Mesendoderm (in vitro differentiated cells): ENCODE measurements around the gene SULT2B1.

Experiments
- DNase-seq: peaks from one replicate; pipeline ENCODE4 v3.0.0; 2013
- H2AK5ac ChIP-seq: 2 replicates; pipeline ENCODE4 v1.6.1; 2013; ENCODE audit warnings: low read length, inconsistent platforms
- H2BK120ac ChIP-seq: 2 replicates; pipeline ENCODE4 v1.6.1; 2013; ENCODE audit warnings: low read depth, mild to moderate bottlenecking, low read length, moderate library complexity, mixed read lengths
- H2BK15ac ChIP-seq: replicated peaks from 2 replicates; pipeline ENCODE4 v1.6.1; 2013; ENCODE audit warnings: low read depth, mild to moderate bottlenecking, moderate library complexity
- H2BK5ac ChIP-seq: 2 replicates; pipeline ENCODE4 v1.6.1; 2013; ENCODE audit warnings: low read length, inconsistent platforms
- H3K18ac ChIP-seq: 2 replicates; pipeline ENCODE4 v1.6.1; 2013; ENCODE audit warnings: mild to moderate bottlenecking, low read length, mixed read lengths
- H3K23ac ChIP-seq: one replicate; pipeline ENCODE4 v1.6.1; 2013; ENCODE audit warnings: low read length
- H3K27ac ChIP-seq: 2 replicates; pipeline ENCODE4 v1.5.1; 2013; ENCODE audit warnings: low read depth, mild to moderate bottlenecking, inconsistent platforms, low read length, moderate library complexity
- H3K27me3 ChIP-seq: 2 replicates; pipeline ENCODE4 v1.6.1; 2013; ENCODE audit warnings: low read length, control low read depth, mild to moderate bottlenecking, inconsistent platforms; ENCODE audit not compliant: insufficient read depth, poor library complexity
- H3K36me3 ChIP-seq: 2 replicates; pipeline ENCODE4 v1.6.1; 2013; ENCODE audit warnings: low read length, inconsistent platforms; ENCODE audit not compliant: control insufficient read depth, insufficient read depth
- H3K4ac ChIP-seq: one replicate; pipeline ENCODE4 v1.6.1; 2013; ENCODE audit warnings: low read depth, mild to moderate bottlenecking, low read length, moderate library complexity
- H3K4me1 ChIP-seq: 2 replicates; pipeline ENCODE4 v1.6.1; 2013; ENCODE audit warnings: low read depth, low read length, inconsistent platforms; ENCODE audit not compliant: control insufficient read depth
- H3K4me2 ChIP-seq: 2 replicates; pipeline ENCODE4 v1.6.1; 2013; ENCODE audit warnings: low read length
- H3K4me3 ChIP-seq: 2 replicates; pipeline ENCODE4 v1.5.1; 2013; ENCODE audit warnings: mild to moderate bottlenecking, low read length
- H3K56ac ChIP-seq: one replicate; pipeline ENCODE4 v1.6.1; 2013; ENCODE audit warnings: low read length
- H3K79me1 ChIP-seq: 2 replicates; pipeline ENCODE4 v1.6.1; 2013; ENCODE audit warnings: low read length, inconsistent platforms
- H3K79me2 ChIP-seq: 2 replicates; pipeline ENCODE4 v1.6.1; 2013; ENCODE audit warnings: mild to moderate bottlenecking, low read length; ENCODE audit not compliant: control insufficient read depth, insufficient read depth
- H3K9ac ChIP-seq: 2 replicates; pipeline ENCODE4 v1.6.1; 2013; ENCODE audit warnings: low read length, inconsistent platforms
- H4K5ac ChIP-seq: one replicate; pipeline ENCODE4 v1.6.1; 2013; ENCODE audit warnings: low read length
- H4K8ac ChIP-seq: one replicate; pipeline ENCODE4 v1.6.1; 2013; ENCODE audit warnings: low read depth, mild to moderate bottlenecking, control low read depth, low read length, moderate library complexity
- WGBS: extraction: QIAGEN DNeasy Blood & Tissue Kit; methylation state at CpG from one replicate; pipeline ENCODE4 v1.1.7; 2013; ENCODE audit warnings: low lambda C conversion rate, missing lambda C conversion rate; ENCODE audit not compliant: insufficient coverage; ENCODE audit errors: extremely low coverage; 5-methylcytosine and 5-hydroxymethylcytosine counted together

SULT2B1 gene

DNA sequence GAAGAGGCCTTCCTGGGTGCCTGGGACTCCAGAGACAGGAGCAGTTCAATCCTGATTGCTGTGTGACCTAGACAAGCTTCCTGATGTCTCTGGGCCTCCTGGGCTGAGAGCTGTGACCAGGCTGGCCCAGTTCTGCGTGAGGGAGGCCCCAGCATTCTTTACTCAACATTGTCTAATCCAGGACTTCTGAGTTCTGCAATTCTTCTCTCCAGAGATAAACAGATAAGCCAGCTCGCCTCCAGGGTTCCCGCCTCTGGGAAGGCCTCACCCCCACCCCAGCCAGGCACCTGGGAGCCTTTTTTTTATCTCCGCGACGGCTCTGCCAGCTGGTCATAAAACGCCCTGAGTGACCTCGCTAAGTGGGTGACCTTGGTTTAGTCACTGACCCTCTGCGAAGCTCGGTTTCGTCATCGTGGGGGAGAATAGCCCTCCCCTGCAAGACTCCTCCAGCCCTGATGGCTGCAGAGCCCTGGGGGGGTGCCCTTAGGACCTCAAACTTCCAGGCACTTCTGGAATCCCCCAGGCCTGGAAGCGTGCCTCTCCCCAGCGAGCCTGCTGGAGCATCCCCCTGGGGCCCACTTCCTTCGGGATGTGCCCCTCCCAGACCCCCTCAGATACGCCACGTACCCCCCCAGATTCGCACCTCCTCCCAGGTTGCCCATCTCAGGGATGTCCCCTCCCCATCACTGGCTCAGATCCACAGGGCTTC lies 1.9 kb downstream of the SULT2B1 start:
- H3K18ac ChIP-seq, result peak overlapping the region; percentile 75
- no peaks in the 10 kb centered on the region for H3K79me1 ChIP-seq
- H3K4me3 ChIP-seq, result no peak overlapping the region
- peak overlapping the region; percentile 75 for H3K27ac ChIP-seq
- peak overlapping the region; percentile 54 for H2BK120ac ChIP-seq
- H3K36me3 ChIP-seq, result no peaks in the 10 kb centered on the region
- H4K8ac ChIP-seq, result no peak overlapping the region
- peak overlapping the region; percentile 76 for H3K4ac ChIP-seq
- no peaks in the 10 kb centered on the region for H3K79me2 ChIP-seq
- peak; percentile 88 for DNase-seq
- H2BK15ac ChIP-seq, result no peak overlapping the region
- H4K5ac ChIP-seq, result no peak overlapping the region
- peak overlapping the region; percentile 87 for H3K56ac ChIP-seq
- H3K27me3 ChIP-seq, result no peaks in the 10 kb centered on the region
- WGBS, result no CpG with 5 or more reads among the region's 18 CpGs
- no peaks in the 10 kb centered on the region for H3K4me1 ChIP-seq
- peak overlapping the region; percentile 58 for H3K9ac ChIP-seq
- H3K23ac ChIP-seq, result no peak overlapping the region
- peak overlapping the region; percentile 69 for H2BK5ac ChIP-seq
- no peak overlapping the region for H2AK5ac ChIP-seq
- H3K4me2 ChIP-seq, result peak overlapping the region; percentile 40

- H3K9ac ChIP-seq, result peak overlapping the region; percentile 58
- H3K79me1 ChIP-seq, result no peaks in the 10 kb centered on the region
These were observed 2.6 kb downstream of the SULT2B1 start for GRCh38 chr19:48554385-48555091.

DNA sequence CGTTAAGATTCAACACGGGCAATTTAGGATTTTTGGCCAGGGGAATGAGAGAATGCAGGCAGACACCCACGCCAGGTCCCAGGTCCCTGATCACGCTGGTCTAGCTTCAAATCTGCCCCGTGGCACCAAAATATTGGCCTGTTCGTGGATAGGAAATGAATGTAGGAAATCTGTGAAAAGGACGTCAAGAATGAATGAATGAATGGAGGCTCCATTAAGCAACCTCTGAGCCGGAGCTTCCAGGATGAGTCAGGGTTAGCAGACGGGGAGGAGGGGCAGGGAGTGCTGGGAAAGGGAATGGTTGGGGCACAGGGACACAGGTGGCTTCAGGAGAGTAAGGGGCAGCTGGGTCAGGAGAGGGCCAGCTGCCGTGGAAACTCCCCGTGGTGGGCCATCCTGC lies 4.2 kb downstream of the SULT2B1 start:
- peak overlapping the region; percentile 25 for H3K4ac ChIP-seq
- peak overlapping the region; percentile 17 for H3K27ac ChIP-seq
- DNase-seq, result peak; percentile 85
- H3K36me3 ChIP-seq, result no peaks in the 10 kb centered on the region
- peak overlapping the region; percentile 24 for H2AK5ac ChIP-seq
- WGBS, result no CpG with 5 or more reads among the region's 11 CpGs
- H3K79me1 ChIP-seq, result no peaks in the 10 kb centered on the region
- H3K4me3 ChIP-seq, result no peak overlapping the region
- H2BK15ac ChIP-seq, result no peak overlapping the region
- no peaks in the 10 kb centered on the region for H3K4me1 ChIP-seq
- H3K4me2 ChIP-seq, result no peak overlapping the region
- H4K8ac ChIP-seq, result no peak overlapping the region
- H3K23ac ChIP-seq, result no peak overlapping the region
- peak overlapping the region; percentile 3 for H3K56ac ChIP-seq
- no peak overlapping the region for H2BK5ac ChIP-seq
- H3K27me3 ChIP-seq, result no peaks in the 10 kb centered on the region
- H3K9ac ChIP-seq, result no peak overlapping the region
- no peaks in the 10 kb centered on the region for H3K79me2 ChIP-seq
- H4K5ac ChIP-seq, result no peak overlapping the region
- no peak overlapping the region for H2BK120ac ChIP-seq
- no peak overlapping the region for H3K18ac ChIP-seq

More at GRCh38 chr19:48554385-48555091, 2.6 kb downstream of the SULT2B1 start:
- Histone ChIP-seq H2AK5ac (no peak overlapping the region), H3K36me3 (no peaks in the 10 kb centered on the region), H3K4me3 (no peak overlapping the region), H3K18ac (peak overlapping the region; percentile 75), H3K79me2 (no peaks in the 10 kb centered on the region), H3K23ac (no peak overlapping the region), H3K27me3 (no peaks in the 10 kb centered on the region), H4K8ac (no peak overlapping the region), H3K56ac (peak overlapping the region; percentile 87), H2BK15ac (no peak overlapping the region), H3K4ac (peak overlapping the region; percentile 76), H2BK120ac (peak overlapping the region; percentile 54), H3K4me2 (peak overlapping the region; percentile 40), H2BK5ac (peak overlapping the region; percentile 55), H3K4me1 (no peaks in the 10 kb centered on the region), H3K27ac (peak overlapping the region; percentile 75), H4K5ac (no peak overlapping the region)
- DNase-seq, result peak; percentile 97
- no CpG with 5 or more reads among the region's 16 CpGs for WGBS

- Histone ChIP-seq H3K56ac (no peak overlapping the region), H3K4me2 (no peak overlapping the region), H3K27me3 (no peaks in the 10 kb centered on the region), H3K79me1 (no peaks in the 10 kb centered on the region), H2AK5ac (no peak overlapping the region), H4K5ac (no peak overlapping the region), H3K4ac (no peak overlapping the region), H3K27ac (no peak overlapping the region), H3K18ac (no peak overlapping the region), H3K23ac (no peak overlapping the region), H2BK5ac (no peak overlapping the region), H3K4me3 (no peak overlapping the region), H4K8ac (no peak overlapping the region), H3K79me2 (no peaks in the 10 kb centered on the region), H2BK120ac (no peak overlapping the region), H3K4me1 (no peaks in the 10 kb centered on the region), H2BK15ac (no peak overlapping the region), H3K9ac (no peak overlapping the region), H3K36me3 (no peaks in the 10 kb centered on the region)
- no CpG with 5 or more reads among the region's 5 CpGs for WGBS
- DNase-seq, result no peak
These were observed 4.9 kb downstream of the SULT2B1 start for GRCh38 chr19:48556825-48557224.

GRCh38 chr19:48558018-48558684 lies 6.2 kb downstream of the SULT2B1 start:
- H3K27ac ChIP-seq, result no peak overlapping the region
- no peak overlapping the region for H3K23ac ChIP-seq
- H3K4me2 ChIP-seq, result no peak overlapping the region
- no peak overlapping the region for H3K4me3 ChIP-seq
- no peak overlapping the region for H2BK120ac ChIP-seq
- no peak overlapping the region for H2AK5ac ChIP-seq
- no peak overlapping the region for H3K18ac ChIP-seq
- no peak overlapping the region for H2BK15ac ChIP-seq
- no peaks in the 10 kb centered on the region for H3K79me2 ChIP-seq
- no peak overlapping the region for H3K56ac ChIP-seq
- WGBS, result no CpG with 5 or more reads among the region's 27 CpGs
- no peaks in the 10 kb centered on the region for H3K36me3 ChIP-seq
- H3K9ac ChIP-seq, result no peak overlapping the region
- H4K5ac ChIP-seq, result no peak overlapping the region
- H3K79me1 ChIP-seq, result no peaks in the 10 kb centered on the region
- H3K4ac ChIP-seq, result no peak overlapping the region
- H4K8ac ChIP-seq, result no peak overlapping the region
- no peak overlapping the region for H2BK5ac ChIP-seq
- DNase-seq, result peak; percentile 47
- H3K4me1 ChIP-seq, result no peaks in the 10 kb centered on the region
- H3K27me3 ChIP-seq, result no peaks in the 10 kb centered on the region
